ENCODE measurements around the gene HPCAL1.
A peak's percentile ranks its signal among the peaks of the same experiment; 100 is the strongest.

The HPCAL1 gene

GRCh38 chr2:10326707-10327594 is 24.2 kb downstream of the HPCAL1 start:
- Histone ChIP-seq H3K4ac (ENCODE audit: low read depth, low read length) (no peak overlapping the region), H3K79me1 (ENCODE audit: low read length) (no peaks in the 10 kb centered on the region), H2BK120ac (ENCODE audit: low read depth, low read length) (no peak overlapping the region), H3K4me2 (ENCODE audit: low read length) (no peak overlapping the region), H4K8ac (ENCODE audit: low read depth, low read length) (no peak overlapping the region), H3K56ac (ENCODE audit: low read length) (no peak overlapping the region), H3K27ac (ENCODE audit: low read depth, low read length) (no peak overlapping the region), H3K4me1 (ENCODE audit: control insufficient read depth, low read depth, low read length) (peaks cover 11% of the 10 kb centered on the region), H3K9ac (ENCODE audit: low read length) (no peak overlapping the region), H3K4me3 (ENCODE audit: low read length) (no peak overlapping the region), H2BK5ac (ENCODE audit: low read length) (no peak overlapping the region), H3K27me3 (ENCODE audit: insufficient read depth, low read length, poor library complexity) (no peaks in the 10 kb centered on the region), H3K23ac (ENCODE audit: low read length) (no peak overlapping the region), H2AK5ac (ENCODE audit: low read length) (no peak overlapping the region), H3K79me2 (ENCODE audit: control insufficient read depth, insufficient read depth, low read length) (no peaks in the 10 kb centered on the region), H3K36me3 (ENCODE audit: control insufficient read depth, insufficient read depth, low read length) (no peaks in the 10 kb centered on the region), H3K18ac (ENCODE audit: low read length) (no peak overlapping the region), H2BK15ac (replicated peaks; ENCODE audit: low read depth) (no peak overlapping the region), H4K5ac (ENCODE audit: low read length) (no peak overlapping the region)
- no CpG with 5 or more reads among the region's 15 CpGs for WGBS (ENCODE audit: extremely low coverage, insufficient coverage, low lambda C conversion rate)
- DNase-seq = no peak

- H4K5ac ChIP-seq (ENCODE audit: low read length) = no peak overlapping the region
- no peak overlapping the region for H2BK120ac ChIP-seq (ENCODE audit: low read depth, low read length)
- no peak overlapping the region for H3K18ac ChIP-seq (ENCODE audit: low read length)
- H3K4me3 ChIP-seq (ENCODE audit: low read length) = no peak overlapping the region
- H3K4me1 ChIP-seq (ENCODE audit: control insufficient read depth, low read depth, low read length) = peaks cover 15% of the 10 kb centered on the region
- no peaks in the 10 kb centered on the region for H3K79me1 ChIP-seq (ENCODE audit: low read length)
- H4K8ac ChIP-seq (ENCODE audit: low read depth, low read length) = no peak overlapping the region
- no peak overlapping the region for H3K23ac ChIP-seq (ENCODE audit: low read length)
- H2AK5ac ChIP-seq (ENCODE audit: low read length) = no peak overlapping the region
- H2BK5ac ChIP-seq (ENCODE audit: low read length) = no peak overlapping the region
- H3K4me2 ChIP-seq (ENCODE audit: low read length) = no peak overlapping the region
- no peak overlapping the region for H3K9ac ChIP-seq (ENCODE audit: low read length)
- H3K36me3 ChIP-seq (ENCODE audit: control insufficient read depth, insufficient read depth, low read length) = no peaks in the 10 kb centered on the region
- H3K79me2 ChIP-seq (ENCODE audit: control insufficient read depth, insufficient read depth, low read length) = no peaks in the 10 kb centered on the region
- no peak overlapping the region for H3K56ac ChIP-seq (ENCODE audit: low read length)
- H3K27ac ChIP-seq (ENCODE audit: low read depth, low read length) = no peak overlapping the region
- H2BK15ac ChIP-seq (replicated peaks; ENCODE audit: low read depth) = no peak overlapping the region
- no peaks in the 10 kb centered on the region for H3K27me3 ChIP-seq (ENCODE audit: insufficient read depth, low read length, poor library complexity)
- H3K4ac ChIP-seq (ENCODE audit: low read depth, low read length) = no peak overlapping the region
- WGBS (ENCODE audit: extremely low coverage, insufficient coverage, low lambda C conversion rate) = no CpG with 5 or more reads among the region's 7 CpGs
- DNase-seq = no peak
These were observed 25.4 kb downstream of the HPCAL1 start for GRCh38 chr2:10327896-10328669.

GRCh38 chr2:10328670-10329579 is 26.2 kb downstream of the HPCAL1 start:
- no peak overlapping the region for H3K27ac ChIP-seq (ENCODE audit: low read depth, low read length)
- H2BK5ac ChIP-seq (ENCODE audit: low read length) = no peak overlapping the region

GRCh38 chr2:10329580-10329879 is 26.8 kb downstream of the HPCAL1 start:
- Histone ChIP-seq H3K27ac (ENCODE audit: low read depth, low read length) (peak overlapping the region; percentile 15), H3K23ac (ENCODE audit: low read length) (no peak overlapping the region), H3K4me3 (ENCODE audit: low read length) (no peak overlapping the region), H2BK5ac (ENCODE audit: low read length) (no peak overlapping the region), H2BK120ac (ENCODE audit: low read depth, low read length) (no peak overlapping the region), H3K27me3 (ENCODE audit: insufficient read depth, low read length, poor library complexity) (no peaks in the 10 kb centered on the region), H3K4me1 (ENCODE audit: control insufficient read depth, low read depth, low read length) (peaks cover 15% of the 10 kb centered on the region), H2AK5ac (ENCODE audit: low read length) (no peak overlapping the region), H3K4ac (ENCODE audit: low read depth, low read length) (no peak overlapping the region), H3K79me2 (ENCODE audit: control insufficient read depth, insufficient read depth, low read length) (no peaks in the 10 kb centered on the region), H4K8ac (ENCODE audit: low read depth, low read length) (no peak overlapping the region), H3K4me2 (ENCODE audit: low read length) (no peak overlapping the region), H3K56ac (ENCODE audit: low read length) (no peak overlapping the region), H2BK15ac (replicated peaks; ENCODE audit: low read depth) (no peak overlapping the region), H3K9ac (ENCODE audit: low read length) (no peak overlapping the region), H3K18ac (ENCODE audit: low read length) (peak overlapping the region; percentile 20), H3K79me1 (ENCODE audit: low read length) (no peaks in the 10 kb centered on the region), H4K5ac (ENCODE audit: low read length) (no peak overlapping the region), H3K36me3 (ENCODE audit: control insufficient read depth, insufficient read depth, low read length) (no peaks in the 10 kb centered on the region)
- WGBS (ENCODE audit: extremely low coverage, insufficient coverage, low lambda C conversion rate) = no CpG with 5 or more reads among the region's 6 CpGs
- DNase-seq = no peak

More at GRCh38 chr2:10328670-10329579, 26.2 kb downstream of the HPCAL1 start:
- Histone ChIP-seq H3K79me1 (ENCODE audit: low read length) (no peaks in the 10 kb centered on the region), H2AK5ac (ENCODE audit: low read length) (no peak overlapping the region), H4K5ac (ENCODE audit: low read length) (no peak overlapping the region), H3K18ac (ENCODE audit: low read length) (no peak overlapping the region), H3K4me3 (ENCODE audit: low read length) (no peak overlapping the region), H3K4me2 (ENCODE audit: low read length) (no peak overlapping the region), H3K27me3 (ENCODE audit: insufficient read depth, low read length, poor library complexity) (no peaks in the 10 kb centered on the region), H3K9ac (ENCODE audit: low read length) (no peak overlapping the region), H3K23ac (ENCODE audit: low read length) (no peak overlapping the region), H3K36me3 (ENCODE audit: control insufficient read depth, insufficient read depth, low read length) (no peaks in the 10 kb centered on the region), H2BK15ac (replicated peaks; ENCODE audit: low read depth) (no peak overlapping the region), H3K4me1 (ENCODE audit: control insufficient read depth, low read depth, low read length) (peaks cover 15% of the 10 kb centered on the region), H3K4ac (ENCODE audit: low read depth, low read length) (no peak overlapping the region), H3K56ac (ENCODE audit: low read length) (no peak overlapping the region), H4K8ac (ENCODE audit: low read depth, low read length) (no peak overlapping the region), H2BK120ac (ENCODE audit: low read depth, low read length) (no peak overlapping the region), H3K79me2 (ENCODE audit: control insufficient read depth, insufficient read depth, low read length) (no peaks in the 10 kb centered on the region)
- WGBS (ENCODE audit: extremely low coverage, insufficient coverage, low lambda C conversion rate) = no CpG with 5 or more reads among the region's 12 CpGs
- no peak for DNase-seq

GRCh38 chr2:10329880-10330699 is 27.4 kb downstream of the HPCAL1 start:
- Histone ChIP-seq H3K4me1 (ENCODE audit: control insufficient read depth, low read depth, low read length) (peaks cover 15% of the 10 kb centered on the region), H3K23ac (ENCODE audit: low read length) (no peak overlapping the region), H4K8ac (ENCODE audit: low read depth, low read length) (no peak overlapping the region), H3K27me3 (ENCODE audit: insufficient read depth, low read length, poor library complexity) (no peaks in the 10 kb centered on the region), H3K27ac (ENCODE audit: low read depth, low read length) (peak overlapping the region; percentile 15), H4K5ac (ENCODE audit: low read length) (no peak overlapping the region), H2BK5ac (ENCODE audit: low read length) (no peak overlapping the region), H2AK5ac (ENCODE audit: low read length) (no peak overlapping the region), H3K18ac (ENCODE audit: low read length) (peak overlapping the region; percentile 20), H2BK120ac (ENCODE audit: low read depth, low read length) (no peak overlapping the region), H3K36me3 (ENCODE audit: control insufficient read depth, insufficient read depth, low read length) (no peaks in the 10 kb centered on the region), H3K79me2 (ENCODE audit: control insufficient read depth, insufficient read depth, low read length) (no peaks in the 10 kb centered on the region), H2BK15ac (replicated peaks; ENCODE audit: low read depth) (no peak overlapping the region), H3K56ac (ENCODE audit: low read length) (peak overlapping the region; percentile 35), H3K4ac (ENCODE audit: low read depth, low read length) (no peak overlapping the region), H3K9ac (ENCODE audit: low read length) (no peak overlapping the region), H3K79me1 (ENCODE audit: low read length) (no peaks in the 10 kb centered on the region), H3K4me2 (ENCODE audit: low read length) (no peak overlapping the region), H3K4me3 (ENCODE audit: low read length) (no peak overlapping the region)
- peak; percentile 65 for DNase-seq
- WGBS (ENCODE audit: extremely low coverage, insufficient coverage, low lambda C conversion rate) = no CpG with 5 or more reads among the region's 21 CpGs
